Measurements from ENCODE around the gene RSPH3. TPM values are rescaled to one million over a fixed set of nuclear protein-coding genes. Genes with fewer than 3 reads are reported as not detected.

RSPH3 gene
- total RNA-seq, 1 experiment from 2014 or later, result 1.3 TPM

DNA sequence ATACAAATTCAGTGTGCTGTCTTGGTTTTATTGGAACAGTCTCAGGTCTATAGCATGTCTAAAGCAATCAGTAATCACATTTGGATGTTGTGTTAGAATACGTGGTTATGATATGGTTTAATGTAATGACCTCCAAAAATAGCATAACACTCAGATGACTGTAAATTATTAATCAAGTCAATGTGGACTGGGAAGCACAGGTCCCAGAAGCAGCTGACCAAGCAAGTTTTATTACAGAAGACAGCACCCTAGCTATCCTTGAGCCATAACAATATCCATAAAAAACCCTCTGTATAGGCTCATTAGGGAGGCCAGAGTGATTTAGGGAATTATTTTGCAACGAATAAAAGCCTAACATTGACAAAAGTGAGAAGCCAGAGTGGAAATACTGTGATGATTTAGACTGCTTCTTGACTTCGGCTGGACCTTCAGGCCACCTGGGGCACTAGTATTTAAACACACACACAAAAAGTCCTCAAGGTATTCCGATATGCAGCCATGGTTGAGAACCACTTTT is 66.9 kb downstream of the RSPH3 start:
- no peak for DNase-seq (ENCODE audit: low spot score)

DNA sequence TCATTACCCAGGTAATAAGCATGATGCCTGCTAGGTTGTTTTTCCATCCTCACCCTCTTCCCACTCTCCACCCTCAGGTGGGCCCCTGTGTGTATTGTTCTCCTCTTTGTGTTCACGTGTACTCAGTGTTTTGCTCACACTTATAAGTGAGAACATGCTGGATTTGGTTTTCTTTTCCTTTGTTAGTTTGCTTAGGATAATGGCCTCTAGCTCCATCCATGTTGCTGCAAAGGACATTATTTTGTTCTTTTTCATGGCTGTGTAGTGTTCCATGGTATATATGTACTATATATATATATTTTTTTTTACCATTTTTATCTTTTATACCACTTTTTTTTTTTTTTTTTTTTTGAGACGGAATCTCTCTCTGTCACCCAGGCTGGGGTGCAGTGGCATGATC is 71.9 kb downstream of the RSPH3 start:
- no peak for DNase-seq (ENCODE audit: low spot score)

DNA sequence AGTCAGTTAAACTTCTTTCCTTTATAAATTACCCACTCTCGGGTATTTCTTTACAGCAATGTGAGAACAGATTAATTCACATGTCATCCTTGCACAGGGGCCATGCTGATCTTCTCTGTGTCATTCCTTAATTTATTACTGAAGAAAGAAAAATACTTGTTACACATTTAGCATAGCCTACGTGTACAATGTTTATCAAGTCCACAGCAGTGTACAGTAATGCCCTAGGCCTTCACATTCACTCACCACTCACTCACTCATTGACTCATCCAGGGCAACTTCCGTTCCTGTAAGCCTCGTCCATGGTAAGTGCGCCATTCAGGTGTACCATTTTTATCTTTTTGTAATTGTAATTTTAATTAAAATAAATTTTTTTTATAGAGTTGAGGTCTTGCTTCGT is 73.6 kb downstream of the RSPH3 start:
- DNase-seq (ENCODE audit: low spot score), result peak; percentile 14

DNA sequence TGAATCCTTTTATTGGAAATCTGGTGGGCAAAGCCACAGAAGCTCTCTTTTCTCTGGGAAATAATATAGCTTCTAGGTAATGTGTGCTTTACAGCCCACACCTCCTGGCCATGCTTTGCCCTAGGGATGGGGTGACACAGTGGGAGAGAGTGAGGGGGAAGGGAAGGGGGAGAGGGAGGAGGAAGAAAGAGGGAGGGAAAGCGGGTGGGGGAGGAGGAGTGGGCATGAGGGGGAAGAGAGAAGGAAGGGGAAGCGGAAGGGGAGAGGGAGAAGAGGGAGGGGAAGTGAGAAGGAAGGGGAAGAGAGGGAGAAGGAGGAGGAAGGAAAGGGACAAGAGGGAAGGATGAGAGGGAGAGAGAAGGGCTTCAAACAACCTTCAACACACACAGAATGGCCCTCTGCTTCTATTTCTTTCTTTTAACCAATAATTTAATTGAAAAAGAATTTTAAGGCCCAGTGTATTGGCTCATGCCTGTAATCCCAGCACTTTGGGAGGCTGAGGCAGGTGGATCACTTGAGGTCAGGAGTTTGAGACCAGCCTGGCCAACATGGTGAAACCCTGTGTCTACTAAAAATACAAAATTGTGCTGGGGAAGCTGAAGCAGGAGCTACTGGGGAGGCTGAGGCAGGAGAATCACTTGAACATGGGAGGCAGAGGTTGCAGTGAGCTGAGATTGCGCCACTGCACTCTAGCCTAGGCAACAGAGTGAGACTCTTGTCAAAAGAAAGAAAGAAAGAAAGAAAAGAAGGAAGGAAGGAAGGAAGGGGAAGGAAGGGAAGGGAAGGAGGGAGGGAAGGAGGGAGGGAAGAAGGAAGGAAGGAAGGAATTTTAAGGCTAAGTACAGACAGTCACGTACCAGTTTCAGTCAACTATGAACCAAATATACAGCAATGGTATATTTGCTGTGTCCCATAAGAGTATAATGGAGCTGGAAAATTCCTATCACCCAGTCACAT is 75.2 kb downstream of the RSPH3 start:
- no peak for DNase-seq (ENCODE audit: low spot score)

GRCh38 chr6:158923805-158924498 is 76.0 kb downstream of the RSPH3 start:
- DNase-seq (ENCODE audit: low spot score), result no peak

Other genes starting within 250 kb of the RSPH3 start
- gene EZR, start 180.8 kb downstream of the RSPH3 start, total RNA-seq (2014; rRNA removed; shearing (Covaris generic)), result 29.3 and 31.8 TPM in 2 replicates
- not detected in 2 replicates for gene TAGAP, start 44.8 kb upstream of the RSPH3 start, total RNA-seq (2014; rRNA removed; shearing (Covaris generic))
- 0.04 and 0.31 TPM in 2 replicates for gene FNDC1, start 169.2 kb upstream of the RSPH3 start, total RNA-seq (2014; rRNA removed; shearing (Covaris generic))

Data from H4 (cell line).